HepG2 (cell line): Measurements from ENCODE around the gene DPT.

Experiments
- JUND ChIP-seq: sonication (generic); formaldehyde crosslinking; IDR thresholded peaks from 2 replicates; pipeline ENCODE4 v1.8.0; 2022; ENCODE audit warnings: mild to moderate bottlenecking, missing genetic modification reagents
- SMC3 ChIP-seq: IDR thresholded peaks from 2 replicates; pipeline ENCODE4 v1.6.1; 2011; ENCODE audit warnings: low read length, improper control_type of control experiment
- THAP7 ChIP-seq: sonication (generic); formaldehyde crosslinking; IDR thresholded peaks from 2 replicates; pipeline ENCODE4 v1.8.1; 2023; ENCODE audit warnings: mild to moderate bottlenecking, missing genetic modification reagents
- TMF1 ChIP-seq: sonication (generic); formaldehyde crosslinking; IDR thresholded peaks from 2 replicates; pipeline ENCODE4 v1.8.1; 2022; ENCODE audit warnings: low read depth, missing genetic modification reagents
- YEATS4 ChIP-seq: sonication (generic); formaldehyde crosslinking; IDR thresholded peaks from 2 replicates; pipeline ENCODE4 v1.4.0; 2020; ENCODE audit warnings: missing genetic modification reagents, borderline replicate concordance
- YY1 ChIP-seq: IDR thresholded peaks from 2 replicates; pipeline ENCODE4 v1.6.1; 2011; ENCODE audit warnings: low read length, low read depth, moderate library complexity, mild to moderate bottlenecking; ENCODE audit not compliant: insufficient read depth, insufficient replicate concordance
- ZNF17 ChIP-seq: sonication (generic); formaldehyde crosslinking; IDR thresholded peaks from 2 replicates; pipeline ENCODE4 v1.5.0; 2020; ENCODE audit warnings: mild to moderate bottlenecking, missing genetic modification reagents
- ZNF235 ChIP-seq: sonication (generic); formaldehyde crosslinking; IDR thresholded peaks from 2 replicates; pipeline ENCODE4 v1.8.1; 2023; ENCODE audit warnings: mild to moderate bottlenecking, missing genetic modification reagents, borderline replicate concordance
- ZNF550 ChIP-seq: sonication (generic); formaldehyde crosslinking; IDR thresholded peaks from 2 replicates; pipeline ENCODE4 v1.4.0; 2020; ENCODE audit warnings: mild to moderate bottlenecking, missing genetic modification reagents, borderline replicate concordance
- ZNF558 ChIP-seq: sonication (generic); formaldehyde crosslinking; IDR thresholded peaks from 2 replicates; pipeline ENCODE4 v1.9.0; 2022; ENCODE audit warnings: mild to moderate bottlenecking, missing genetic modification reagents, borderline replicate concordance
- ZNF660 ChIP-seq: sonication (generic); formaldehyde crosslinking; IDR thresholded peaks from 2 replicates; pipeline ENCODE4 v1.5.1; 2020; ENCODE audit warnings: mild to moderate bottlenecking, low read depth, missing genetic modification reagents, borderline replicate concordance

- TF ChIP-seq ZNF550 (CRISPR knock-in tag) (no peak), YY1 (no peak), TMF1 (CRISPR knock-in tag) (no peak), YEATS4 (CRISPR knock-in tag) (no peak), JUND (CRISPR knock-in tag) (no peak), ZNF235 (no peak), SMC3 (no peak), ZNF17 (no peak), THAP7 (CRISPR knock-in tag) (no peak), ZNF558 (no peak), ZNF660 (no peak)
Observed at GRCh38 chr1:168766568-168766967, 37.6 kb upstream of the DPT start.
